Esophagus squamous epithelium (tissue), 4 donors: ENCODE results near the gene ORMDL1.

Experiments used
- CTCF ChIP-seq, 6 experiments: fragments of 450-650 bp in 4 of 6; fragments of 200-600 bp in 2 of 6; sonication (generic) in 2 of 6; IDR thresholded peaks; one replicate each; pipeline ENCODE4 v1.5.1; 2016 to 2019; ENCODE audit warnings: antibody characterized with exemption in 6 of 6, mild to moderate bottlenecking in 4 of 6, moderate library complexity in 4 of 6
- POLR2A ChIP-seq, 4 donors: fragments of 450-650 bp; IDR thresholded peaks; one replicate each; pipeline ENCODE4 v1.6.1; 2017; ENCODE audit warnings: antibody characterized with exemption in 4 of 4, mild to moderate bottlenecking in 4 of 4, moderate library complexity in 3 of 4

GRCh38 chr2:189772212-189772611 lies 11.9 kb downstream of the ORMDL1 start:
- TF ChIP-seq CTCF (IDR thresholded peaks at IDR 0.05) (no peak), POLR2A (IDR thresholded peaks at IDR 0.05) (no peak)
